ENCODE data around the gene ADAMTS9.

The ADAMTS9 gene

GRCh38 chr3:64647825-64648224, 40.0 kb downstream of the ADAMTS9 start:
- TF ChIP-seq MYC (IDR thresholded peaks at IDR 0.05; ENCODE audit: low read depth, low read length) = no peak
- TF ChIP-seq CTCF (IDR thresholded peaks at IDR 0.05; ENCODE audit: low read depth, low read length) = no peak
- TF ChIP-seq MAX (IDR thresholded peaks at IDR 0.05; ENCODE audit: low read depth, low read length) = no peak
- no peak overlapping the region for H3K4me3 ChIP-seq (ENCODE audit: low read depth, low read length)
- DNase-seq (ENCODE audit: low read depth) = no peak

GRCh38 chr3:64645243-64645642, 42.6 kb downstream of the ADAMTS9 start:
- no peak overlapping the region for H3K4me3 ChIP-seq (ENCODE audit: low read depth, low read length)
- no peak for DNase-seq (ENCODE audit: low read depth)
- TF ChIP-seq MAX (IDR thresholded peaks at IDR 0.05; ENCODE audit: low read depth, low read length) = no peak
- TF ChIP-seq CTCF (IDR thresholded peaks at IDR 0.05; ENCODE audit: low read depth, low read length) = no peak
- no peak for TF ChIP-seq POLR2A (IDR thresholded peaks at IDR 0.05; ENCODE audit: extremely low read depth, insufficient read length)
- TF ChIP-seq MYC (IDR thresholded peaks at IDR 0.05; ENCODE audit: low read depth, low read length) = no peak

- no peak for DNase-seq (ENCODE audit: low read depth)
- no peak overlapping the region for H3K4me3 ChIP-seq (ENCODE audit: low read depth, low read length)
- TF ChIP-seq CTCF (IDR thresholded peaks at IDR 0.05; ENCODE audit: low read depth, low read length) = no peak
- no peak for TF ChIP-seq POLR2A (IDR thresholded peaks at IDR 0.05; ENCODE audit: extremely low read depth, insufficient read length)
- no peak for TF ChIP-seq MYC (IDR thresholded peaks at IDR 0.05; ENCODE audit: low read depth, low read length)
- TF ChIP-seq MAX (IDR thresholded peaks at IDR 0.05; ENCODE audit: low read depth, low read length) = no peak
Observed at GRCh38 chr3:64644483-64644882, 43.3 kb downstream of the ADAMTS9 start.

GRCh38 chr3:64642327-64643151, 45.3 kb downstream of the ADAMTS9 start:
- TF ChIP-seq POLR2A (IDR thresholded peaks at IDR 0.05; ENCODE audit: extremely low read depth, insufficient read length) (no peak), MAX (IDR thresholded peaks at IDR 0.05; ENCODE audit: low read depth, low read length) (no peak), MYC (IDR thresholded peaks at IDR 0.05; ENCODE audit: low read depth, low read length) (no peak), CTCF (IDR thresholded peaks at IDR 0.05; ENCODE audit: low read depth, low read length) (no peak)
- H3K4me3 ChIP-seq (ENCODE audit: low read depth, low read length) = no peak overlapping the region
- DNase-seq (ENCODE audit: low read depth) = no peak

- TF ChIP-seq MAX (IDR thresholded peaks at IDR 0.05; ENCODE audit: low read depth, low read length) (no peak), CTCF (IDR thresholded peaks at IDR 0.05; ENCODE audit: low read depth, low read length) (no peak), MYC (IDR thresholded peaks at IDR 0.05; ENCODE audit: low read depth, low read length) (no peak), POLR2A (IDR thresholded peaks at IDR 0.05; ENCODE audit: extremely low read depth, insufficient read length) (no peak)
- DNase-seq (ENCODE audit: low read depth) = no peak
Observed at GRCh38 chr3:64638981-64639481, 48.8 kb downstream of the ADAMTS9 start.

More at GRCh38 chr3:64638981-64639481, 48.8 kb downstream of the ADAMTS9 start:
- no peak overlapping the region for H3K4me3 ChIP-seq (ENCODE audit: low read depth, low read length)
